GM21390 (cell line): ENCODE measurements around the gene ZNF438.

Experiments
- ATAC-seq: cut with Tn5 transposase; IDR thresholded peaks from one replicate; pipeline ENCODE4 v1.9.1; 2021; ENCODE audit not compliant: unreplicated experiment

Gene ZNF438

GRCh38 chr10:30849231-30850035, 182.2 kb downstream of the ZNF438 start:
- no peak for ATAC-seq

GRCh38 chr10:30848396-30849032, 183.2 kb downstream of the ZNF438 start:
- no peak for ATAC-seq

- no peak for ATAC-seq
Measured at GRCh38 chr10:30847642-30848041, 184.0 kb downstream of the ZNF438 start.

- no peak for ATAC-seq
Measured at GRCh38 chr10:30847199-30847598, 184.5 kb downstream of the ZNF438 start.

- ATAC-seq = no peak
Measured at GRCh38 chr10:30846710-30847109, 185.0 kb downstream of the ZNF438 start.

- no peak for ATAC-seq
Measured at GRCh38 chr10:30842894-30843293, 188.8 kb downstream of the ZNF438 start.

- no peak for ATAC-seq
Measured at GRCh38 chr10:30842185-30842584, 189.5 kb downstream of the ZNF438 start.

GRCh38 chr10:30840395-30841050, 191.1 kb downstream of the ZNF438 start:
- ATAC-seq = no peak

GRCh38 chr10:30839652-30840051, 192.0 kb downstream of the ZNF438 start:
- no peak for ATAC-seq

- no peak for ATAC-seq
Measured at GRCh38 chr10:30836406-30836805, 195.3 kb downstream of the ZNF438 start.

- no peak for ATAC-seq
Measured at GRCh38 chr10:30835146-30835545, 196.5 kb downstream of the ZNF438 start.

- ATAC-seq = no peak
Measured at GRCh38 chr10:30834651-30835050, 197.0 kb downstream of the ZNF438 start.

- no peak for ATAC-seq
Measured at GRCh38 chr10:30834153-30834552, 197.5 kb downstream of the ZNF438 start.

- no peak for ATAC-seq
Measured at GRCh38 chr10:30833628-30833970, 198.1 kb downstream of the ZNF438 start.

- no peak for ATAC-seq
Measured at GRCh38 chr10:30832749-30833627, 198.7 kb downstream of the ZNF438 start.

- ATAC-seq = no peak
Measured at GRCh38 chr10:30832001-30832748, 199.5 kb downstream of the ZNF438 start.

- no peak for ATAC-seq
Measured at GRCh38 chr10:30831426-30831825, 200.2 kb downstream of the ZNF438 start.

- ATAC-seq = no peak
Measured at GRCh38 chr10:30830315-30831230, 201.1 kb downstream of the ZNF438 start.

GRCh38 chr10:30829901-30830300, 201.8 kb downstream of the ZNF438 start:
- ATAC-seq = no peak
